Testis (tissue), 3 donors: ENCODE results near the gene ZIC5. TPM values are rescaled to one million over a fixed set of nuclear protein-coding genes. Genes with fewer than 3 reads are reported as not detected.
"Not testable (repeated sequence)": the region's sequence is repeated elsewhere in the genome, so short reads cannot be mapped to it uniquely, and the experiment has no call there.

ENCODE experiments used
- DNase-seq: peaks from one replicate; pipeline ENCODE4 v3.0.0-alpha.2; 2019
- H3K27ac ChIP-seq, 2 donors: fragments of 200-600 bp; sonication (generic); one replicate each; pipeline ENCODE4 v1.5.1; 2019
- H3K27me3 ChIP-seq: fragments of 200-600 bp; sonication (generic); one replicate; pipeline ENCODE4 v1.5.1; 2019
- H3K36me3 ChIP-seq: fragments of 200-600 bp; sonication (generic); one replicate; pipeline ENCODE4 v1.5.1; 2017; ENCODE audit warnings: low read depth; ENCODE audit errors: missing control alignments
- H3K4me1 ChIP-seq: fragments of 200-600 bp; sonication (generic); one replicate; pipeline ENCODE4 v1.5.1; 2019
- H3K4me3 ChIP-seq, 2 donors: fragments of 200-600 bp; sonication (generic); one replicate each; pipeline ENCODE4 v1.5.1; 2017 to 2019
- H3K9me3 ChIP-seq: fragments of 200-600 bp; sonication (generic); one replicate; pipeline ENCODE4 v1.5.1; 2017
- POLR2A ChIP-seq: fragments of 450-650 bp; IDR thresholded peaks from one replicate; pipeline ENCODE4 v1.6.1; 2017; ENCODE audit warnings: antibody characterized with exemption, mild to moderate bottlenecking, moderate library complexity
- WGBS, 2 donors: methylation state at CpG; one replicate each; pipeline ENCODE4 v1.1.5; 2018; 5-methylcytosine and 5-hydroxymethylcytosine counted together
- intact Hi-C: fragments of 100-400 bp; cut with DNase I; formaldehyde crosslinking; loops from one replicate; pipeline ENCODE4 v1.15.1; 2023; ENCODE audit warnings: low total_unique reads
- polyA plus RNA-seq: library from polyadenylated mRNA; stranded (reverse); fragments of 350-450 nt; fragmentation: Illumina TruSeq; extraction: RNeasy Lipid Tissue Mini Kit (QIAGEN cat#74804); gene quantifications from one replicate; pipeline ENCODE4 v1.2.3, GENCODE V29; 2014; ENCODE audit warnings: low read depth, low replicate concordance; ENCODE audit not compliant: insufficient read depth
- total RNA-seq, 2 donors: library from RNA; depleted of rRNA; stranded (reverse); fragments of >200 nt; gene quantifications; one replicate each; pipeline ENCODE4 v1.2.3, GENCODE V29; 2016
- TF ChIP-seq, protein P1 (sequence below), 3 experiments: fragments of 450-650 bp in 2 of 3; fragments of 200-600 bp in 1 of 3; sonication (generic) in 1 of 3; IDR thresholded peaks; one replicate each; pipeline ENCODE4 v1.5.1; 2016 to 2019; ENCODE audit warnings: antibody characterized with exemption in 3 of 3, mild to moderate bottlenecking in 2 of 3, moderate library complexity in 1 of 3

Gene ZIC5
- total and polyA plus RNA-seq, 3 donors from 2014 or later = 2.0 to 6.9 (median 3.0) TPM

DNA sequence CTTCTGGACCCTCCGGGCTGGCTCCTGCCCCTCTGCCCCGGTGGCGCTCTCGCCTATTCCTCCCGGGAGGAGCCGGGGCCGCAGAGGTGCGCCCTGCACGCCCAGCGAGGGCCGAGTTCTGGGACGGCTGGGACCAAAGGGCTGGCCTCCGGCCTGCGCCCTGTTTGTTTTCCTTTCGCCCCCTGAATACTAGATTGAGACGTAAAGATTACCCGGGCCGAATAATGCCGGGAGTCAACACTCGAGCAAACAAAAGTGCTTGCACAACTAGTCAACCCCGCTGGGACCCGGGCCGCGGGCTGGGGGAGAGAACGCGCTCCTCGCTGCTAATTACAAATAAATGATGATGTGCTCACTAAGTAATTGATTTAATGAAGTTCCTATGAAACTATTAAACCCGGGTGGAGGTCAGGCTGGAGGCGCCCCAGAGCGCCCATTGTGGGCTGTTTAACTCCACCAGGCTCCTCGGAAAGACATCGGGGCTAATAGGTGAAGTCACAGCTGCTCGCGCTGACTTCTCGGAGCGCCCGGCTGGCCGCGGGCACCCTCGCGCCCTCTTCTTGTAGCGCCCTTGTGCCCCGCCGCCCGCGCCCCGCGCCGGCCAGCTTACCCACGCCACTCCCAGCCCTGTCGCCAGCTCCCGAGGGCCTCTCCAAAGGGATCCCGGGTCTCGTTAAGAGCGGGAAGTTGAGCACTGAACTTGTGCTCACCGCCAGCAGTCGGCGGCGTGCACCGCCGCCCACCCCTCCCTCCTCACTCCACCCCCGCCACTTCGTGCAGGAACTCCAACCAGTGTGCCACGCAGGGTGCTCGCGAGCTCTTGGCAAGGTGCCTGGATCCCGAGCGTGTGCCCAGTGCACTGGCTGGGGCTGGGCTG is 14.9 kb downstream of the ZIC5 start:
- peaks cover 5% of the 10 kb centered on the region for H3K27me3 ChIP-seq
- TF ChIP-seq, protein P1, sequence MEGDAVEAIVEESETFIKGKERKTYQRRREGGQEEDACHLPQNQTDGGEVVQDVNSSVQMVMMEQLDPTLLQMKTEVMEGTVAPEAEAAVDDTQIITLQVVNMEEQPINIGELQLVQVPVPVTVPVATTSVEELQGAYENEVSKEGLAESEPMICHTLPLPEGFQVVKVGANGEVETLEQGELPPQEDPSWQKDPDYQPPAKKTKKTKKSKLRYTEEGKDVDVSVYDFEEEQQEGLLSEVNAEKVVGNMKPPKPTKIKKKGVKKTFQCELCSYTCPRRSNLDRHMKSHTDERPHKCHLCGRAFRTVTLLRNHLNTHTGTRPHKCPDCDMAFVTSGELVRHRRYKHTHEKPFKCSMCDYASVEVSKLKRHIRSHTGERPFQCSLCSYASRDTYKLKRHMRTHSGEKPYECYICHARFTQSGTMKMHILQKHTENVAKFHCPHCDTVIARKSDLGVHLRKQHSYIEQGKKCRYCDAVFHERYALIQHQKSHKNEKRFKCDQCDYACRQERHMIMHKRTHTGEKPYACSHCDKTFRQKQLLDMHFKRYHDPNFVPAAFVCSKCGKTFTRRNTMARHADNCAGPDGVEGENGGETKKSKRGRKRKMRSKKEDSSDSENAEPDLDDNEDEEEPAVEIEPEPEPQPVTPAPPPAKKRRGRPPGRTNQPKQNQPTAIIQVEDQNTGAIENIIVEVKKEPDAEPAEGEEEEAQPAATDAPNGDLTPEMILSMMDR (IDR thresholded peaks at IDR 0.05) = no peak
- no peak for TF ChIP-seq POLR2A
- peaks cover 23% of the 10 kb centered on the region for H3K4me1 ChIP-seq
- H3K36me3 ChIP-seq = no peaks in the 10 kb centered on the region
- no peak overlapping the region for H3K27ac ChIP-seq
- intact Hi-C loops = no loop called here
- DNase-seq = no peak
- WGBS, 2 donors = 1% methylated on average over 36 to 68 of the region's 68 CpGs
- H3K4me3 ChIP-seq = peak overlapping the region; percentile 3 to 24
- H3K9me3 ChIP-seq = no peaks in the 10 kb centered on the region

DNA sequence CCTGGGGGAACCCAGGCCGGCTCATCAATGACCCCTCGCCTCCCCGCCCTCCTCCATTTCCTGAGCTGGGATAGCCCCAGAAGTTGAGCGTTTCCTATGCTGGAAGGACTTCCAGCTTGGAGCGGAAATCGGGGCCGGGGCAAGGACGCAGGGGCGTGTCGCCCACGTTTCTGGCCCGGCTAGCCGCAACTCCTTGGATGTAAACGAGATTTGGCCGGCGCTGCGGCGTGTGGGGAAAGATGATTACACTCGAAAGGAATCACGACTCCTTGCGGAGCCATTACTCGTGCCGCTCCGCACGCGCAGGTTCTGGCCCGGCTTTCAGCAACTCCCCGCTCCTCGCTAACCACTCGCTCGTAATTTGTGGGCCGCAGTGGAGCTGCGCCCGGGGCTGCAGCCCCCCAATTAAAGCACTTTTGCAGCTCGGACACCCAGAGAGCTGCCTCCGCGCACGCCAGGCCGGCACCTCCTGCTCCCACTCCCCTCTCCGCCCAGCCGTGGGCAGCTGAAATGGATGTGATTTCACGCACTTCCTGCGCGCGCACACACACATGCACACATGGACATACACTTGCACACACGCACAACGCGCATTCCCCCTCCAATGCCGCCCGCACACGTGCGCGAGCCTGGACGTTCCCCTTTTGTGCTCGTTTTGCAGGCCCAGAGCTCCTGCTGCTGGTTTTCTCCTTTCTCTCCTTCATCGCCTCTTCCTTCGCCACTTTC is 15.7 kb downstream of the ZIC5 start:
- TF ChIP-seq POLR2A = no peak
- TF ChIP-seq, protein P1 (IDR thresholded peaks at IDR 0.05) = no peak
- DNase-seq = no peak
- peaks cover 5% of the 10 kb centered on the region for H3K27me3 ChIP-seq
- no peaks in the 10 kb centered on the region for H3K9me3 ChIP-seq
- intact Hi-C loops = no loop called here
- 1 to 2% methylated on average over 27 to 57 of the region's 57 CpGs for WGBS, 2 donors
- peak overlapping the region; percentile 3 to 24 for H3K4me3 ChIP-seq
- H3K27ac ChIP-seq = no peak overlapping the region
- peaks cover 23% of the 10 kb centered on the region for H3K4me1 ChIP-seq
- H3K36me3 ChIP-seq = no peaks in the 10 kb centered on the region

DNA sequence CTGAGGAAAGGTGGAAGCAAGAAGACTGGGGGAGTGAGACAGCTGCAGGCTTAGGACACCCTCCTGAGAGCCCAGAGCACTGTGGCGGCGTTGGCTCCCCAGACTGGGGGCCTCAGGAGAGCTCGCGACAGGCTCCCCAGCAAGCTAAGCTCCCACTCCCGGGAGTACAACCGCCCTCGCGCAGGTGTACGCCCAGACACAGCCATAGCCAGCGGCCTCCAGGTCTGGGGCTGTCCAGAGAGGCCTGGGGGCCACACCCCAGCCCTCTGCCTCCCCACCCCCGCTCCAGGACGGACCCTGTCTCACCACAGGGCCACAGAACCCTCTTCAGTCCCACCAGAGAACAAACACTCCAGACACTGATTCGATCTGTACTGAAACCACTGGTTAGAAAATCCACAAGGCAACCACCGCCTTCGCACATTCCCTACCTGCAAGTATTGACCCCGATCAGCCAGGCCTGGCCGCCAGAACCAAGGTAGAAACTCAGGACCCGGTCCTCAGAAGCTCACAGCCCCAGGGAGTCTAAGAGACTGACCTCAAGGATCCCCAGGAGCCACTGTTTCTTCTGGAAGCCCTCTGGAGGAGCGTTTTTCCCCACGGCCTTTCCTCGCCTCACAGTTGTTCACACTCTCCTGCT is 16.3 kb downstream of the ZIC5 start:
- Histone ChIP-seq H3K27me3 (peaks cover 5% of the 10 kb centered on the region), H3K4me3 (peak overlapping the region in 1 of 2 donors; percentile 3), H3K36me3 (no peaks in the 10 kb centered on the region), H3K4me1 (peaks cover 23% of the 10 kb centered on the region), H3K27ac (no peak overlapping the region), H3K9me3 (no peaks in the 10 kb centered on the region)
- TF ChIP-seq, protein P1 (IDR thresholded peaks at IDR 0.05) = no peak
- no peak for TF ChIP-seq POLR2A
- WGBS, 2 donors = 30 to 41% methylated on average over 17 to 21 of the region's 21 CpGs
- no peak for DNase-seq
- intact Hi-C loops = no loop called here

DNA sequence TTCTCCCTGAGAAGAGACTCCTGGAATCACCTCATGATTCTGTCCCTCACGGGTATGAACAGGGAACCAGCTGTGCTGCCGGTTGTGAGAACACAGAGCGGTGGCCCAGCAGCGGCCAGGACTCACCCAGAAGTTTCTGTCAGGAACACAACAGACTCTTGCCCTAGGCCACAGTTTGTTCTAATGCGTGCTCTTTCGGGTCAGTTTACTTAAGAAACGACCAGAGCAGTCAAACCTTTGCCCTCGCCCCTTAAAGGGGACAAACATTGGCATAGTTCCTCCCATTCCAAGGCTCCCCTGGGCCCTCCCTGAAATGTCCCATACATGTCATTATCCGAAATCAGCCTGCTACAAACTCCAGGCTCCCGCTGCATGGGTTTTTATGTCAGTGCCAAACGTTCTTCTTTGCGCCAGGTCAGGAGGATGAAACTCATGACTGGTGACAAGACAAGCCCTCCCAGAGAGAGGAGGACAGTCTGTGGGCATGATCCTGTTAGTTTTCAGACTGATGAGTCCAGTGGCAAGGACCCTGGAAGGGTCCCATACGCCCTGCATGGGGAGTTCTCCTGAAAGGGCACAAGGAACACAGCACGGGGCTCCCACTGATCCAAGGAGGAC is 18.3 kb downstream of the ZIC5 start:
- no peaks in the 10 kb centered on the region for H3K27me3 ChIP-seq
- intact Hi-C loops = no loop called here

DNA sequence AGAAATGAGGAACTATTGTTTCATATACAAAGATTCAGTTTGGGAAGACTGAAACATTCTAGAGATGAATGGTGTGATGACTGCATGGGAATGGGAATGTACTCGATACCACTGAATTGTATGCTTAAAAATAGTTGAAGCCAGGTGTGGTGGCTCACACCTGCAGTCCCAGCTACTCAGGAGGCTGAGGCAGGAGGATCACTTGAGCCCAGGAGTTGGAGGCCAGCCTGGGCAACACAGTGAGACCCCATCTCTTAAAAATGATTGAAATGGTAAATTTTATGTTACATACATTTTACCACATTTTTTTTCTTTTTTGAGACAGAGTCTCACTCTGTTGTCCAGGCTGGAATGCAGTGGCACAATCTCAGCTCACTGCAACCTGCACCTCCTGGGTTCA is 19.9 kb downstream of the ZIC5 start:
- WGBS, 2 donors = 89 to 100% methylated on average over 1 of the region's 1 CpG
- H3K27me3 ChIP-seq, intact Hi-C loops: not testable (repeated sequence)

More for the DNA sequence above, 18.3 kb downstream of the ZIC5 start:
- DNase-seq = no peak
- 82 to 86% methylated on average over 14 of the region's 14 CpGs for WGBS, 2 donors
- TF ChIP-seq POLR2A = no peak
- TF ChIP-seq, protein P1 (IDR thresholded peaks at IDR 0.05) = no peak
- H3K4me3 ChIP-seq = no peak overlapping the region
- no peaks in the 10 kb centered on the region for H3K36me3 ChIP-seq
- no peaks in the 10 kb centered on the region for H3K9me3 ChIP-seq
- H3K27ac ChIP-seq = no peak overlapping the region
- peaks cover 22% of the 10 kb centered on the region for H3K4me1 ChIP-seq

More for the DNA sequence above, 19.9 kb downstream of the ZIC5 start:
- H3K4me3 ChIP-seq, H3K9me3 ChIP-seq, DNase-seq, H3K36me3 ChIP-seq, H3K27ac ChIP-seq: not testable (repeated sequence)
- peaks cover 13% of the 10 kb centered on the region for H3K4me1 ChIP-seq
